Activated effector memory CD4-positive, alpha-beta T cell treated with Interleukin-2 at 50 U/mL for 16 hours (primary cell): ENCODE measurements around the gene ADGRG2.

ENCODE experiments used
- DNase-seq: peaks from one replicate; pipeline ENCODE4 v3.0.0-alpha.2; 2020

The ADGRG2 gene

GRCh38 chrX:19121898-19122640 lies at the start of gene ADGRG2:
TSS of gene ADGRG2 (minus strand) at chrX:19122468. CDS start at chrX:19068834, 53,634 bp downstream.
- DNase-seq: no peak

GRCh38 chrX:19168609-19169008 lies 46.3 kb upstream of the ADGRG2 start:
- DNase-seq: no peak

- DNase-seq: no peak
Observed at GRCh38 chrX:19162851-19163250, 40.6 kb upstream of the ADGRG2 start.

- DNase-seq: no peak
Observed at GRCh38 chrX:19156186-19156585, 33.9 kb upstream of the ADGRG2 start.

- DNase-seq: no peak
Observed at GRCh38 chrX:19152762-19153161, 30.5 kb upstream of the ADGRG2 start.

GRCh38 chrX:19137067-19137466 lies 14.8 kb upstream of the ADGRG2 start:
- no peak for DNase-seq

- no peak for DNase-seq
Observed at GRCh38 chrX:19133784-19134183, 11.5 kb upstream of the ADGRG2 start.

- DNase-seq: no peak
Observed at GRCh38 chrX:19133231-19133630, 11.0 kb upstream of the ADGRG2 start.

GRCh38 chrX:19130628-19131027 lies 8.4 kb upstream of the ADGRG2 start:
- no peak for DNase-seq

- DNase-seq: no peak
Observed at GRCh38 chrX:19129694-19130093, 7.4 kb upstream of the ADGRG2 start.

GRCh38 chrX:19127649-19128168 lies 5.4 kb upstream of the ADGRG2 start:
- no peak for DNase-seq

- no peak for DNase-seq
Observed at GRCh38 chrX:19122641-19123009, 357 bp upstream of the ADGRG2 start.

GRCh38 chrX:19121466-19121865 lies 802 bp downstream of the ADGRG2 start:
- DNase-seq: no peak

- DNase-seq: no peak
Observed at GRCh38 chrX:19110642-19111041, 11.6 kb downstream of the ADGRG2 start.

GRCh38 chrX:19107035-19107434 lies 15.2 kb downstream of the ADGRG2 start:
- no peak for DNase-seq

- DNase-seq: no peak
Observed at GRCh38 chrX:19100586-19100985, 21.7 kb downstream of the ADGRG2 start.

- no peak for DNase-seq
Observed at GRCh38 chrX:19097553-19098283, 24.6 kb downstream of the ADGRG2 start.

- no peak for DNase-seq
Observed at GRCh38 chrX:19096586-19096985, 25.7 kb downstream of the ADGRG2 start.

GRCh38 chrX:19094654-19095053 lies 27.6 kb downstream of the ADGRG2 start:
- DNase-seq: no peak

- no peak for DNase-seq
Observed at GRCh38 chrX:19091596-19091995, 30.7 kb downstream of the ADGRG2 start.

- DNase-seq: no peak
Observed at GRCh38 chrX:19089555-19090040, 32.7 kb downstream of the ADGRG2 start.

- no peak for DNase-seq
Observed at GRCh38 chrX:19086102-19086772, 36.0 kb downstream of the ADGRG2 start.

- no peak for DNase-seq
Observed at GRCh38 chrX:19085666-19086065, 36.6 kb downstream of the ADGRG2 start.

GRCh38 chrX:19075754-19076153 lies 46.5 kb downstream of the ADGRG2 start:
- no peak for DNase-seq
